SK-N-MC (cell line): ENCODE results near the gene COL16A1.

Experiments used
- DNase-seq: peaks from one replicate; pipeline ENCODE4 v3.0.0-alpha.2; 2011; ENCODE audit warnings: low read depth, low spot score
- H3K27ac ChIP-seq: fragments of 200-600 bp; sonication (generic); 2 replicates; pipeline ENCODE4 v1.5.1; 2016; ENCODE audit warnings: mixed run types
- H3K36me3 ChIP-seq: fragments of 200-600 bp; sonication (generic); 2 replicates; pipeline ENCODE4 v1.6.1; 2017; ENCODE audit warnings: antibody characterized with exemption, low read length, mixed read lengths; ENCODE audit not compliant: insufficient read depth
- H3K4me3 ChIP-seq: fragments of 200-600 bp; sonication (generic); 2 replicates; pipeline ENCODE4 v1.5.1; 2016
- H3K9ac ChIP-seq: fragments of 200-600 bp; sonication (generic); 2 replicates; pipeline ENCODE4 v1.8.0; 2017; ENCODE audit warnings: mixed run types, mixed read lengths; ENCODE audit not compliant: insufficient read length
- H3K9me3 ChIP-seq: fragments of 200-600 bp; sonication (generic); 2 replicates; pipeline ENCODE4 v1.6.1; 2017; ENCODE audit warnings: low read depth, mild to moderate bottlenecking, antibody characterized with exemption, low read length, moderate library complexity, mixed read lengths
- EZH2 ChIP-seq: fragments of 200-600 bp; sonication (generic); IDR thresholded peaks from one replicate; pipeline ENCODE4 v1.6.1; 2017; ENCODE audit warnings: antibody characterized with exemption
- FOXP2 ChIP-seq: optimal IDR thresholded peaks from 2 replicates; pipeline ENCODE3; 2011; ENCODE audit warnings: mild to moderate bottlenecking, moderate library complexity; ENCODE audit not compliant: insufficient read depth; ENCODE audit errors: extremely low read length, control extremely low read depth
- POLR2AphosphoS5 ChIP-seq: IDR thresholded peaks from 2 replicates; pipeline ENCODE4 v1.6.1; 2012; ENCODE audit warnings: mild to moderate bottlenecking, low read depth, low read length, borderline replicate concordance

COL16A1 gene

DNA sequence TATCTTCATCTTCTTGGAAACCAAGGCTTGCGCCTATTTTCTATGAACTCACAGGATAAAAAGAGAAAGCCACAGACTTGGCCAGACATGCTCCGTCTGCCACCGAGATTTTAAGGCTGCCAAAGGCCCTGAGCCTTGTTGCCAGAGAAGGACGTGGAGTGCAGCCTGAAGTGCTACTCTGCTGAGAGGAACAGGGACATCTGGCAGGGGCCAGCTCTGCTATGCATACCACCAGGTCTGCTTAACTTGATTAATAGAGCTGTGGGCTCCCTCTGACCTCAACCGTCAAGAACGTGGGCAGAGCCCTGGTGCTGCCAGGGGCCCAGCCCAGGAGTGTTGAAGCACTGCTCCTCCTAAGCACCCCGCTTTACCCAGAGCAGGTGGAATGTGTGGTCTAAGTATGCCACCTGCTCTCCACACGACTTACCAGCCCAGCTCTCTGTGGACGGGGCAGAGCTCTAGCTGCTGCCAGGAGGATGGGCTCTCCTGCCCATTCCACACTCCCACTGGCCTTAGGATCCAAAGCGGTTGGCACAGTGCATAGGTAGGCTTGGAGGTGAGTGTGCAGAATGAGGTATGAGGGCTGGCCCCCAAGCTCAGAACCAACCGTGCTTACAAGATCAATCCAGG is 75.8 kb downstream of the COL16A1 start:
- TF ChIP-seq EZH2 (no peak), POLR2AphosphoS5 (no peak), FOXP2 (no peak)
- no peak for DNase-seq

DNA sequence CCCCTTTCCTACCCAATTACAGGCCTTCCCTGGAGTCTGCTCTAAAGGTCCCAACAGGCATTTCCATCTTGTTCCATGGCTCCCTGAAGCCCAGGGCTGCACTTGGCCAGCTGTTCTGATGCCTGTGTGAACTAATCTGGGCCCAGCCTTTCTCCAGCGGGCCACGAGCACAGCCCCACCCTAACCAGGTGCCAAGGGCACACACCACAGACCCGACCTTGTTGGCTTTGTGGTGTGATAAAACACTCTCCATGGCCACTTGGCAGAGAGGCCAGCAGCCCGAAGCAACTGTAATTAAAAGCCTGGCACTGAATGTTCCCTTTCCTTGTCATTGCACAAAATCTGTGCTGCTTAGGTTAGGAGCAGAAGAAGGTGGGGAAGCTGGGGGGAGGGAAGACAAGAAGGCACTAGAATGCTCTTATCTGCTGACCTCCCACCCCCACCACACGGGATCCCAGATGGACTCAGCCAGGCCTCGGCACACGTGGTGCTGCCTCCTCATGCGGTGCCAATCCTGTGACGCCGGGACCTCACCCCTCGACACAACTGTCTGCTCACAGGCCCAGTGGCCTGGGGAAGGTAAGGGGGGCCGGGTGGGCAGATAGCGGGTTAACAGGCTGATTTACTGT is 76.4 kb downstream of the COL16A1 start:
- H3K4me3 ChIP-seq, result no peak overlapping the region
- no peak overlapping the region for H3K9ac ChIP-seq
- no peaks in the 10 kb centered on the region for H3K9me3 ChIP-seq
- H3K36me3 ChIP-seq, result peaks cover 39% of the 10 kb centered on the region
- no peak for DNase-seq
- H3K27ac ChIP-seq, result no peak overlapping the region
- TF ChIP-seq POLR2AphosphoS5 (no peak), FOXP2 (no peak), EZH2 (no peak)

More for the DNA sequence above, 75.8 kb downstream of the COL16A1 start:
- H3K27ac ChIP-seq, result no peak overlapping the region
- H3K4me3 ChIP-seq, result no peak overlapping the region
- H3K9me3 ChIP-seq, result no peaks in the 10 kb centered on the region
- H3K9ac ChIP-seq, result no peak overlapping the region
- H3K36me3 ChIP-seq, result peaks cover 44% of the 10 kb centered on the region

DNA sequence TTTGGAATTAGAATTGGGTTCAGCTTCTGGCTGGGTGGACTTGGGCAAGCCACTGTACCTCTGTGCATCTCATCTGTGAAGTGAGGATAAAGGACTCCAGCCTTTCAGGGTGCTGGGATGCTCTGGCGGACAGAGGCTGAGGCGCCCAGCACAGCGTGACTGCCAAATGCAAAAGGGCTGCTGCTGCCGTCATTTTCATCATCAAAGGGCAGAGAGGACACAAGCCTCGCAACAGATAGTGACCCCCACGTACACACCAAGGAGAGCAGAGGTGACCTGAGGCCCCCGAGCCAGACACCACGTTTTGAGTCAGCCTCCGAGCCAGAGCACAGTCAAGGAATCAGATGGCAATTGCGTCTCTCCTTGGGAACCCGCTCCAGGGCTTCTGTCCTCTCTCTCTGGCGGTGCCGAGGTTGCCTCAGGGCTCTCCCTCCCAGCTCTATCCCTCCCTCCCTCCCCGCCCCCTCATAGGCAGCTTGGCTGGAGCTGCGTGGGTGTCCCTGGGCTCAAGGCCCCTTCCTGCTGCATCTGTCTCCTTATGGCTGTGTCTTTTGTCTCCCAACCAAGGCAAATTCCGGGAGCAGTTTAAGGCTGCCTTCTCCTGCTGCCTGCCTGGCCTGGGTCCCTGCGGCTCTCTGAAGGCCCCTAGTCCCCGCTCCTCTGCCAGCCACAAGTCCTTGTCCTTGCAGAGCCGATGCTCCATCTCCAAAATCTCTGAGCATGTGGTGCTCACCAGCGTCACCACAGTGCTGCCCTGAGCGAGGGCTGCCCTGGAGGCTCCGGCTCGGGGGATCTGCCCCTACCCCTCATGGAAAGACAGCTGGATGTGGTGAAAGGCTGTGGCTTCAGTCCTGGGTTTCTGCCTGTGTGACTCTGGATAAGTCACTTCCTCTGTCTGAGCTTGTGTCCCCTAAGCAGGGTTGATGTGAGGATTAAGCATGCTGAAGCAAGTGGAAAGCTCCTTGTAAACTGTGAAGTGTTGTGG is 77.3 kb downstream of the COL16A1 start:
- H3K4me3 ChIP-seq, result no peak overlapping the region
- H3K36me3 ChIP-seq, result peaks cover 31% of the 10 kb centered on the region
- DNase-seq, result no peak
- H3K9me3 ChIP-seq, result no peaks in the 10 kb centered on the region
- H3K27ac ChIP-seq, result no peak overlapping the region
- no peak overlapping the region for H3K9ac ChIP-seq
- TF ChIP-seq FOXP2, result no peak

DNA sequence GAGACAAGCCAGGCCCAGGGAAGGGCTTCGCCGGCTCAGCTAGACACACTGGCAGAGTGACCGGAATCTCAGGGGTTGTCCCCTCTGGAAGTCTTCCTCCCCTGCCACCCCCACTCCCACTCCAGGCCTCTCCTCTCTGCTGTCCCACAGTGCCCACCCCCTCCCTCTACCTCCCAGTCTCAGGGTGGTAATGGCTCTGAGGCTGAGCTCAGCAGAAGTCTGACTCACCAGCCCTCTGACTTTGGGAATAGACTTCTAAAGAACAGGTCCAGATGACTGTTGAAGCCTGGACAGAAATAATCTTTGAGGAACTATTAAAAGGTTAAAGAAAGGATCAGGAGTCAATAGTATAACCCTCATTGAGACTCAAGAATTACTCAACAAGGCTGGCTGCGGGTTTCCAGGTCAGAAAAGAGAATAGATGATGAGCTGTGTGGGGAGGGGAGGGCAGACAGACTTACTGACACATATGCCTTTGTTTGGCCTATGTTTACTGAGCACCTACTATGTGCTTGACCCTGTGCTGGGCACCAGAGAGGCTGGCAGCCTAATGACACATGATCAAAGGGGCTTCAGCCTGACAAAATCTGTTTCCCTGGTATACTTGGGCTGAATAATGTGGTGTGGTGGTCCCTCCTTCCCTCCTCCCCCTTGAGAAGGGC is 78.1 kb downstream of the COL16A1 start:
- Histone ChIP-seq H3K27ac (no peak overlapping the region), H3K9ac (no peak overlapping the region), H3K4me3 (no peak overlapping the region), H3K36me3 (peaks cover 24% of the 10 kb centered on the region; the same call in 1 of the 2 replicates), H3K9me3 (no peaks in the 10 kb centered on the region)
- DNase-seq, result no peak
- TF ChIP-seq POLR2AphosphoS5, result no peak
- no peak for TF ChIP-seq FOXP2

DNA sequence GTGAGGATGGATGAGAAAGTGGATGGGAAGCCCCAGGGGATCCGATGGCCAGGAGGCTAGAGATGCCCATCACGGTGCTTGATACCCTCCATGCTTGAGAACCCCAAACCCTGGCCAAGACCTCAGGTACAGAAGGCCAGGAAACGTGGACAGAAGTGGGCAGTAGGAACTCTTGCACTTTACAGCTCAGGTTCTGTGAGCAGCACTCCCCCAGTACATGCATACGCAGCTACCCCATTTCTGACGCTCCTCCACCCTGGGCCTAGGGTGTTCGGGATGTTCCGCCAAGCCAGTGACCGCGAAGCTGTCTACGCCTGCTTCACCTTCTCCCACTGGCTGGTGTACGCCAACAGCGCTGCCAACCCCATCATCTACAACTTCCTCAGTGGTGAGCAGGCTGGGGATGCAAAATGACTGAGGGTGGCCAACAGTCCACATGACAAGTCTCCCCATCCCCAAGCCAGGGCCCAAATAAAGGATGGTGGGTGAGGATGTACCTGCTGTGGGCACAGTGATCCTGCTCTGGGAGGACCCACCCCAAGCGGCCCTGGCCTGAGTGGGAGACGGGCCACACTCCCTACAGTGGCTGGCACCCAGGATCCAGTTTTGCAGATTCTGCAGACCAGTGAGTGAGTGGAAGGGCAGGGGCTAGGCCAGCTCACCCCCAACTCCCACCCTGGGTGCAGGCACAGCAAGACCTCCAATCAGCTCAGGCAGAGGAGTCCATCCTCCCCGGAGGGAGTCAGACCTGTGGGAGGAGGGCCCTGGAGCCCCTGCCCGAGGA is 78.9 kb downstream of the COL16A1 start:
- Histone ChIP-seq H3K9ac (no peak overlapping the region), H3K27ac (no peak overlapping the region), H3K9me3 (no peaks in the 10 kb centered on the region), H3K36me3 (peaks cover 18% of the 10 kb centered on the region; the same call in 1 of the 2 replicates), H3K4me3 (no peak overlapping the region)
- no peak for TF ChIP-seq EZH2
- no peak for TF ChIP-seq FOXP2
- TF ChIP-seq POLR2AphosphoS5, result no peak
- no peak for DNase-seq

DNA sequence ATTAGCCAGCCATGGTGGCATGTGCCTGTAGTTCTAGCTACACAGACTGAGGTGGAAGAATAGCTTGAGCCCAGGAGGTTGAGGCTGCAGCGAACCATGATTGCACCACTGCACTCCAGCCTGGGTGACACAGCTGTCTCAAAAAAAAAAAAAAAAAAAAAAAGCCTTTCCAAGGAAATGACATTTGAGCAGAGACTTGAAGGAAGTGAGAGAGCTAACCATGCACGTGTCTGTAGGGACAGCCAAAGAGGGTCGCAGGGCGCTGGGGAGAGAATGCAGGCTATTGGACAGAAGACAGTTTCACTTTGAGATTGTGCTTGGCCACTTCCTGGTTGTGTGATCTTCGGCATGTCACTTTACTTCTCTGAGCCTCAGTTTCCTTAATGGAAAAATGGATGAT is 79.5 kb downstream of the COL16A1 start:
- no peak for DNase-seq
- Histone ChIP-seq H3K27ac (no peak overlapping the region), H3K9ac (no peak overlapping the region), H3K4me3 (no peak overlapping the region), H3K9me3 (no peaks in the 10 kb centered on the region), H3K36me3 (peaks cover 13% of the 10 kb centered on the region; the same call in 1 of the 2 replicates)
- TF ChIP-seq EZH2 (no peak), FOXP2 (no peak), POLR2AphosphoS5 (no peak)

DNA sequence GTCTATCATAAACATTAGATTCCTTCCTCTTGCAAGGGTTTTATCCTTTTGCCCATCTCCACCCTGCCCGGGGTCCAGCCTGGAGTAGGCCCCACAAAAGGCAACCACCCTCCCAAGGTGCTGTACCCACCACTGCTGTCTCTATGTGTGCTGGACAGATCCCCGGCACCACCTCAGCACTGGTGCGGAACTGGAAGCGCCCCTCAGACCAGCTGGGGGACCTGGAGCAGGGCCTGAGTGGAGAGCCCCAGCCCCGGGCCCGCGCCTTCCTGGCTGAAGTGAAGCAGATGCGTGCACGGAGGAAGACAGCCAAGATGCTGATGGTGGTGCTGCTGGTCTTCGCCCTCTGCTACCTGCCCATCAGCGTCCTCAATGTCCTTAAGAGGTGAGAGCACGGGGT is 80.5 kb downstream of the COL16A1 start:
- Histone ChIP-seq H3K4me3 (no peak overlapping the region), H3K36me3 (peaks cover 4% of the 10 kb centered on the region; the same call in 1 of the 2 replicates), H3K9ac (no peak overlapping the region), H3K27ac (no peak overlapping the region), H3K9me3 (no peaks in the 10 kb centered on the region)
- DNase-seq, result no peak
- TF ChIP-seq POLR2AphosphoS5 (no peak), FOXP2 (no peak), EZH2 (no peak)
